ENCODE measurements around the gene KAT2B.

The KAT2B gene

GRCh38 chr3:20074226-20075063 is 34.2 kb downstream of the KAT2B start:
- no peak overlapping the region for H3K27ac ChIP-seq
- no peak for DNase-seq (ENCODE audit: low read depth, low spot score)
- no peak overlapping the region for H3K4me3 ChIP-seq
- no peaks in the 10 kb centered on the region for H3K9me3 ChIP-seq (ENCODE audit: low read depth, low read length)
- no peak for TF ChIP-seq EZH2 (IDR thresholded peaks at IDR 0.05)
- TF ChIP-seq FOXP2 (optimal IDR thresholded peaks at IDR 0.05; ENCODE audit: control extremely low read depth, extremely low read length, insufficient read depth) = no peak
- TF ChIP-seq POLR2AphosphoS5 (IDR thresholded peaks at IDR 0.05; ENCODE audit: borderline replicate concordance, low read depth, low read length) = no peak
- no peak overlapping the region for H3K9ac ChIP-seq (ENCODE audit: insufficient read length)
- H3K36me3 ChIP-seq (ENCODE audit: insufficient read depth, low read length) = no peaks in the 10 kb centered on the region

DNA sequence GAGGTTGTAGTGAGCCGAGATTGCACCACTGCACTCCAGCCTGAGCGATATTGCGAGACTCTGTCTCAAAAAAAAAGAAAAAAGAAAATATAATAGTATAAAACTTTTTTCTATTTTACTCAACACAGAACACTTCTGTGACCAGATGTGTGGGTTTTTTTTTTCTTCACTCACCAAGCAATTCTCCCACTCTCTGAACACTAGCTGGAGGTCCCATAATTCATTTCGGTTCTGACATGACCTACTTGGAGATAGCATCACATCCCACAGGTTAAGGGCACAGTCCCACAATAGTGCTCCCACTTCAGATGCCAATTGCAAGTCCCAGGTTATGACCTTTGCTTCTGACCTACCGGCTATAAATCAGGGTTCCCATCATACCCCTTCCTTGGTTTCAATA is 35.0 kb downstream of the KAT2B start:
- no peaks in the 10 kb centered on the region for H3K36me3 ChIP-seq (ENCODE audit: insufficient read depth, low read length)
- H3K4me3 ChIP-seq = no peak overlapping the region
- no peaks in the 10 kb centered on the region for H3K9me3 ChIP-seq (ENCODE audit: low read depth, low read length)
- H3K27ac ChIP-seq = no peak overlapping the region
- H3K9ac ChIP-seq (ENCODE audit: insufficient read length) = no peak overlapping the region
- no peak for TF ChIP-seq FOXP2 (optimal IDR thresholded peaks at IDR 0.05; ENCODE audit: control extremely low read depth, extremely low read length, insufficient read depth)
- TF ChIP-seq EZH2 (IDR thresholded peaks at IDR 0.05) = no peak
- TF ChIP-seq POLR2AphosphoS5 (IDR thresholded peaks at IDR 0.05; ENCODE audit: borderline replicate concordance, low read depth, low read length) = no peak
- no peak for DNase-seq (ENCODE audit: low read depth, low spot score)

GRCh38 chr3:20076296-20076997 is 36.2 kb downstream of the KAT2B start:
- DNase-seq (ENCODE audit: low read depth, low spot score) = no peak
- TF ChIP-seq EZH2 (IDR thresholded peaks at IDR 0.05) (no peak), POLR2AphosphoS5 (IDR thresholded peaks at IDR 0.05; ENCODE audit: borderline replicate concordance, low read depth, low read length) (no peak), FOXP2 (optimal IDR thresholded peaks at IDR 0.05; ENCODE audit: control extremely low read depth, extremely low read length, insufficient read depth) (no peak)
- Histone ChIP-seq H3K9ac (ENCODE audit: insufficient read length) (no peak overlapping the region), H3K36me3 (ENCODE audit: insufficient read depth, low read length) (no peaks in the 10 kb centered on the region), H3K27ac (no peak overlapping the region), H3K4me3 (no peak overlapping the region), H3K9me3 (ENCODE audit: low read depth, low read length) (no peaks in the 10 kb centered on the region)

DNA sequence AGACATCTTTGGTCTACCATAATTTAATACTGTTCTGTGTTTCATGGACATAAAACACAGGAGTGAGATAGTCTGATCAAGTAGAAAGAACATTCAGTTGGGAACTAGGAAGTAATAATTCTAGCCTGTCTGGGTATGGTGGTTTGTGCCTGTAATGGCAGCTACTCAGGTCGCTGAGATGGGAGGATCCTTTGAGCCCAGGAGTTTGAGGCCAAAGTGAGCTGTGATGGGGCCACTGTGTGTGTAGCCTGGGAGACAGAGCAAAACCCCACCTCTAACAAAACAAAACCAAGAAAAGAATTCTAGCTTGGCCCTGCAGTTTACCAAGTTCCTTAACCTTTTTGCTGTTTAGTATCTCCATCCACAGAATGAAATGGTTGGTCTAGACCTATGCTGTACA is 36.8 kb downstream of the KAT2B start:
- no peak overlapping the region for H3K9ac ChIP-seq (ENCODE audit: insufficient read length)
- TF ChIP-seq FOXP2 (optimal IDR thresholded peaks at IDR 0.05; ENCODE audit: control extremely low read depth, extremely low read length, insufficient read depth) (no peak), EZH2 (IDR thresholded peaks at IDR 0.05) (no peak), POLR2AphosphoS5 (IDR thresholded peaks at IDR 0.05; ENCODE audit: borderline replicate concordance, low read depth, low read length) (no peak)
- no peak overlapping the region for H3K4me3 ChIP-seq
- H3K27ac ChIP-seq = no peak overlapping the region
- no peaks in the 10 kb centered on the region for H3K36me3 ChIP-seq (ENCODE audit: insufficient read depth, low read length)
- no peak for DNase-seq (ENCODE audit: low read depth, low spot score)
- H3K9me3 ChIP-seq (ENCODE audit: low read depth, low read length) = no peaks in the 10 kb centered on the region

- Histone ChIP-seq H3K9ac (ENCODE audit: insufficient read length) (no peak overlapping the region), H3K27ac (no peak overlapping the region), H3K4me3 (no peak overlapping the region), H3K36me3 (ENCODE audit: insufficient read depth, low read length) (no peaks in the 10 kb centered on the region), H3K9me3 (ENCODE audit: low read depth, low read length) (no peaks in the 10 kb centered on the region)
- no peak for DNase-seq (ENCODE audit: low read depth, low spot score)
- TF ChIP-seq EZH2 (IDR thresholded peaks at IDR 0.05) = no peak
- TF ChIP-seq POLR2AphosphoS5 (IDR thresholded peaks at IDR 0.05; ENCODE audit: borderline replicate concordance, low read depth, low read length) = no peak
These were observed 38.0 kb downstream of the KAT2B start for GRCh38 chr3:20078194-20078714.

DNA sequence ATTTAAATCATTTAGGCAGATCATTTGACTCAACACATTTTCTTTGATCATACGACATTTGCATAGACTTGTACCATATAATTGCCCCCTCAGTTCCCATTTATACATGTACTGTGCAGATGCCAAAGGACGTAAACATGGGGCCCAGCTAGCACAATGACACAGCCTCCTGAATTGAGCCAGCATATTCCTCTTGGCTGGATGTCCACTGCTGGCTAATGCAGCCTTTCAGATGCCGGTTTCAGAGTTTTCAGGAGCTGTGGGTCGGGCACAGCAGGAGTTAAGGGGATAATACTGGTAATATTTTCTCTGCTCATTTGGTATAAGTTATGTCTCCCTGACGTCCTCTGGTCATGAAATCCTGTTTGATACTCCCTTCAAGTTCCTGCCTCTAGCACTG is 39.4 kb downstream of the KAT2B start:
- Histone ChIP-seq H3K9ac (ENCODE audit: insufficient read length) (no peak overlapping the region), H3K4me3 (no peak overlapping the region), H3K9me3 (ENCODE audit: low read depth, low read length) (no peaks in the 10 kb centered on the region), H3K36me3 (ENCODE audit: insufficient read depth, low read length) (no peaks in the 10 kb centered on the region), H3K27ac (no peak overlapping the region)
- DNase-seq (ENCODE audit: low read depth, low spot score) = no peak
- TF ChIP-seq EZH2 (IDR thresholded peaks at IDR 0.05) (no peak), FOXP2 (optimal IDR thresholded peaks at IDR 0.05; ENCODE audit: control extremely low read depth, extremely low read length, insufficient read depth) (no peak), POLR2AphosphoS5 (IDR thresholded peaks at IDR 0.05; ENCODE audit: borderline replicate concordance, low read depth, low read length) (no peak)

GRCh38 chr3:20080956-20081554 is 40.8 kb downstream of the KAT2B start:
- no peak overlapping the region for H3K27ac ChIP-seq
- DNase-seq (ENCODE audit: low read depth, low spot score) = no peak

DNA sequence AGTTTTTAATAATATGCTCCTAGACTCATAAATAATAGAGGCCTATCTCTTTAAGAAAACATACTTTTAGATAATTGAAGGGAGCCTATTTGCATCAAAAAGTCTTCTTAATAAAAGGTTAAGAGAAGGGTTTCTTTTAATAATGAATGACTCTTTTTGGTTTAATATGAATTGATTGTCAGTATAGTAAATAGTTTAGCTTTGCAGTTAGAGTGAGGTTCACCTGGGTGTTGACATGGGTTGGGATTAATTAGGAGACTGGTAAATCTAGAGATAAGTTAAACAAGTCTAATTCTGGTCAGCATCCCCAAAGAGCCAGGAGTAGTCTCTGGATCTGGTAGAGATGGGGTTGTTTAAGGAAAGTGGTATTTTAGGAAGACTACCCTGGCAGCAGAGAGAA is 43.0 kb downstream of the KAT2B start:
- Histone ChIP-seq H3K9ac (ENCODE audit: insufficient read length) (no peak overlapping the region), H3K9me3 (ENCODE audit: low read depth, low read length) (no peaks in the 10 kb centered on the region), H3K27ac (no peak overlapping the region), H3K36me3 (ENCODE audit: insufficient read depth, low read length) (no peaks in the 10 kb centered on the region), H3K4me3 (no peak overlapping the region)
- no peak for DNase-seq (ENCODE audit: low read depth, low spot score)
- TF ChIP-seq POLR2AphosphoS5 (IDR thresholded peaks at IDR 0.05; ENCODE audit: borderline replicate concordance, low read depth, low read length) (no peak), FOXP2 (optimal IDR thresholded peaks at IDR 0.05; ENCODE audit: control extremely low read depth, extremely low read length, insufficient read depth) (no peak), EZH2 (IDR thresholded peaks at IDR 0.05) (no peak)

More at GRCh38 chr3:20080956-20081554, 40.8 kb downstream of the KAT2B start:
- no peaks in the 10 kb centered on the region for H3K36me3 ChIP-seq (ENCODE audit: insufficient read depth, low read length)
- TF ChIP-seq POLR2AphosphoS5 (IDR thresholded peaks at IDR 0.05; ENCODE audit: borderline replicate concordance, low read depth, low read length) (no peak), FOXP2 (optimal IDR thresholded peaks at IDR 0.05; ENCODE audit: control extremely low read depth, extremely low read length, insufficient read depth) (no peak), EZH2 (IDR thresholded peaks at IDR 0.05) (no peak)
- no peak overlapping the region for H3K4me3 ChIP-seq
- H3K9ac ChIP-seq (ENCODE audit: insufficient read length) = no peak overlapping the region
- no peaks in the 10 kb centered on the region for H3K9me3 ChIP-seq (ENCODE audit: low read depth, low read length)

All from SK-N-MC (cell line).